ENCODE measurements around the gene ALS2CL.
"Not testable (repeated sequence)": the region's sequence is repeated elsewhere in the genome, so short reads cannot be mapped to it uniquely, and the experiment has no call there.

- TF ChIP-seq, protein P1, sequence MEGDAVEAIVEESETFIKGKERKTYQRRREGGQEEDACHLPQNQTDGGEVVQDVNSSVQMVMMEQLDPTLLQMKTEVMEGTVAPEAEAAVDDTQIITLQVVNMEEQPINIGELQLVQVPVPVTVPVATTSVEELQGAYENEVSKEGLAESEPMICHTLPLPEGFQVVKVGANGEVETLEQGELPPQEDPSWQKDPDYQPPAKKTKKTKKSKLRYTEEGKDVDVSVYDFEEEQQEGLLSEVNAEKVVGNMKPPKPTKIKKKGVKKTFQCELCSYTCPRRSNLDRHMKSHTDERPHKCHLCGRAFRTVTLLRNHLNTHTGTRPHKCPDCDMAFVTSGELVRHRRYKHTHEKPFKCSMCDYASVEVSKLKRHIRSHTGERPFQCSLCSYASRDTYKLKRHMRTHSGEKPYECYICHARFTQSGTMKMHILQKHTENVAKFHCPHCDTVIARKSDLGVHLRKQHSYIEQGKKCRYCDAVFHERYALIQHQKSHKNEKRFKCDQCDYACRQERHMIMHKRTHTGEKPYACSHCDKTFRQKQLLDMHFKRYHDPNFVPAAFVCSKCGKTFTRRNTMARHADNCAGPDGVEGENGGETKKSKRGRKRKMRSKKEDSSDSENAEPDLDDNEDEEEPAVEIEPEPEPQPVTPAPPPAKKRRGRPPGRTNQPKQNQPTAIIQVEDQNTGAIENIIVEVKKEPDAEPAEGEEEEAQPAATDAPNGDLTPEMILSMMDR (conservative IDR thresholded peaks at IDR 0.05), result not testable (repeated sequence)
- TF ChIP-seq EZH2 (IDR thresholded peaks at IDR 0.05; ENCODE audit: low read depth), result not testable (repeated sequence)
These were observed 10.9 kb upstream of the ALS2CL start for GRCh38 chr3:46704346-46704745.

Measured in PC-9 (cell line).